Stimulated activated CD4-positive, alpha-beta T cell treated with anti-CD3 and anti-CD28 coated beads, Interleukin-1b, Interleukin-23, amount 100 ng/mL, for 4 hours (primary cell): ENCODE measurements around the gene NANS.

Experiments used
- DNase-seq, 2 donors: peaks; one replicate each; pipeline ENCODE4 v3.0.0-alpha.2; 2020; ENCODE audit warnings: low read depth in 2 of 2

The NANS gene

DNA sequence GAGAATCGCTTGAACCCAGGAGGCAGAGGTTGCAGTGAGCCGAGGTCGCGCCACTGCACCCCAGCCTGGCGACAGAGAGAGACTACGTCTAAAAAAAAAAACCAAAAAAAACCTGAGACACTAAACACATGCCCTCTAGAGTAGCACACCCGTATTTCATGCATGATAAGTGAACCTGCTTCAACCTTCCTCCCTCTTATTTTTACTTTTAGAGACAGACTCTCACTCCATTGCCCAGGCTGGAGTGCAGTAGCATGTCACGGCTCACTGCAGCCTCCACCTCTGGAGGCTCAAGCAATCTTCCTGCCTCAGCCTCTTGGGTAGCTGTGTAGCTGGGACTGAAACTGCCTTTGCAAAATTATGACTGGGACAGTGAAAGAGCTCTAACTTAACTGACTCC lies 17.6 kb upstream of the NANS start:
- no peak for DNase-seq

DNA sequence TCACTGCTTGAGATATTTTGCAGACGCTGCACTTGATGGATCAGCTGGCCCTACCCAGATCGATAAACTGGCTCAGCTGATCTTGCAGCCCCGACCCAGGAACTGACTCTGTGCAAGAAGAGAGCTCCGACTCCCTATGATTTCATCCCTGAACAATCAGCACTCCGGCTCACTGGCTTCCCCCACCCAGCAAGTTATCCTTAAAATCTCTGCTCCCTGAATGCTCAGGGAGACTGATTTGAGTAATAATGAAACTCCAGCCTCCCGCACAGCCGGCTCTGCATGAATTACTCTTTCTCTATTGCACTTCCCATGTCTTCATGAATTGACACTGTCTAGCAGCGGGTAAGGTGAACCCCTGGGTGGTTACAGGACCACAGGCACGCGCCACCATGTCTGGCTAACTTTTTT lies 16.9 kb upstream of the NANS start:
- no peak for DNase-seq

GRCh38 chr9:98040212-98040611 lies 16.3 kb upstream of the NANS start:
- DNase-seq: no peak

GRCh38 chr9:98043915-98044314 lies 12.6 kb upstream of the NANS start:
- no peak for DNase-seq

DNA sequence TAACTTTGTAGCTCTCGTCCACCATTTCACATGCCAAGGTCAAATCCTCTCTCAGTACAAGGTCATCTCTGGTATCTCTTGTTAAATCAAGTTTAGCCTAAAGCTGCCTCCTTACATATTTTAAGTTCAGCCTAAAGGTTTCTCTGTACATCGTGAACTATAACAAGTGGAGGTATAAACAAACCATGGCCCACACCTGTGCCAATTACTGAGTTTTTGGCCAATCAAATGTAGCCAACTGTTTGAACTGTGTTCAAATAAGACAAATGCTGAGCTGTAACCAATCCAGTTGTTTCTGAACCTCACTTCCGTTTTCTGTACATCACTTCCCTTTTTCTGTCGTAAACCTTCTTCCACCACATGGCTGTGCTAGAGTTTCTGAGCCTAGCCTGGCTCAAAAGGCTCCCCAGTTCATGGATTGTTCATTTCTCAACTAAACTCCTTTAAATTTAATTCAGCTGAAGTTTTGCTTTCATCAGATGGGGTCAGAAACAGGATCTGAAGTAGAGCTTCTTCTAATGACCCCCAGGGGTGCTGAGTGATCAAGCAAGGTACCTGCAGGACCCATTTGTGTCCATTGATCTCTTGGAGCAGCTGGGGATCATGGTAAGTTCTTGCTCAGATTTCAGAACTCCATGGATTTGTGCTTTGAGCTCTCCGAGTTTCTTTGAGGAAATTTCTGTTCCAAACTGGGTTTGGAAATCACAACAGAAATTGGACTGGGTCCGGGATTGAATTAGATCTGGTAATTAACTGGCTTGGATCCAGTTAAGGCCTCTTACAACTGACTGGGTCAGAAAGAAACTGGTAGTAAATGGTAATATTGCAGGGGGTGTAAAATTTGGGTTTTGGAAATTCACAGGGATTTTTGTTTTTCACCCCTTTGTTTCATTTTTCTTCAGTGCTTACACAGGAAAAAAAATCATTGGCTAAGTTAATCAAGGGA lies 11.0 kb upstream of the NANS start:
- peak in 1 of 2 donors; percentile 20 for DNase-seq

- no peak for DNase-seq
These were observed 10.4 kb upstream of the NANS start for GRCh38 chr9:98046180-98046543.

DNA sequence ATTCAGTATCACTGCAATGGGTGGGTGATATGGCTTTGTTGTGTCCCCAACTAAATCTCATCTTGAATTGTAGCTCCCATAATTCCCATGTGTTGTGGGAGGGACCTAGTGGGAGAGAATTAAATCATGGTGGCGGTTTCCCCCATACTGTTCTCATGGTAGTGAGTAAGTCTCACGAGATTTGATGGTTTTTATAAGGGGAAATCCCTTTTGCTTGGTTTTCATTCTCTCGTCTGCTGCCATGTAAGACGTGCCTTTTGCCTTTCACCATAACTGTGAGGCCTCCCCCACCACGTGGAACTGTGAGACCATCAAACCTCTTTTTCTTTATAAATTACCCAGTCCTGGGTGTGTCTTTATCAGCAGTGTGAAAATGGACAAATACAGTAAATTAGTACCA lies 9.5 kb upstream of the NANS start:
- DNase-seq: no peak

DNA sequence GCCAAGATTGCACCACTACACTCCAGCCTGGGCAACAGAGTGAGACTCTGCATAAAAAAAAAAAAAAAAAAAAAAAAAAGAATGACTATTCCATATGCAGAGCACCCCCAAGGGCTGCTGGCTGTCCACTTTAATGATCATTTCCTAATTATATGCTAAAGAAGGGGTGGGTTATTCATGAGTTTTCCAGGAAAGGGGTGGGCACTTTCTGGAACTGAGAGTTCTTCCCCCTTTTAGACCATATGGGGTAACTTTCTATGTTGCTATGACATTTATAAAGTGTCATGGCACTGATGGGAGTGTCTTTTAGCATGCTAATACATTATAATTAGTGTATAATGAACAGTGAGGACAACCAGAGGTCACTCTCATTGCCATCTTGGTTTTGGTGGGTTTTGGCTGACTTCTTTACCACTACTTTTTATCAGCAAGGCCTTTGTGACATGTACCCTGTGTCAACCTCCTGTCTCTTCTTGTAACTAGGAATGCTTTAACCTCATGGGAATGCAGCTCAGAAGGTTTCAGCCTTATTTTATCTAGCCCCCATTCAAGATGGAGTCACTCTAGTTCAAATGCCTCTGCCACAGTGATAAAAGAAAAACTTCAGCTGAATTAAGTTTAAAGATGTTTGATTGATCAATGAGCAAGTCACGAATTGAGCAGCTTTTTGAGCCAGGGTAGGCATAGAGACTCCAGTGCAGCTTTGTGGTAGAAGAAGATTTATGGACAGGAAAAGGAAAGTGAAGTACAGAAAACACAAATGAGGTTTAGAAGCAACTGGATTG lies 7.1 kb upstream of the NANS start:
- DNase-seq: no peak

GRCh38 chr9:98050351-98050750 lies 6.2 kb upstream of the NANS start:
- DNase-seq: no peak

DNA sequence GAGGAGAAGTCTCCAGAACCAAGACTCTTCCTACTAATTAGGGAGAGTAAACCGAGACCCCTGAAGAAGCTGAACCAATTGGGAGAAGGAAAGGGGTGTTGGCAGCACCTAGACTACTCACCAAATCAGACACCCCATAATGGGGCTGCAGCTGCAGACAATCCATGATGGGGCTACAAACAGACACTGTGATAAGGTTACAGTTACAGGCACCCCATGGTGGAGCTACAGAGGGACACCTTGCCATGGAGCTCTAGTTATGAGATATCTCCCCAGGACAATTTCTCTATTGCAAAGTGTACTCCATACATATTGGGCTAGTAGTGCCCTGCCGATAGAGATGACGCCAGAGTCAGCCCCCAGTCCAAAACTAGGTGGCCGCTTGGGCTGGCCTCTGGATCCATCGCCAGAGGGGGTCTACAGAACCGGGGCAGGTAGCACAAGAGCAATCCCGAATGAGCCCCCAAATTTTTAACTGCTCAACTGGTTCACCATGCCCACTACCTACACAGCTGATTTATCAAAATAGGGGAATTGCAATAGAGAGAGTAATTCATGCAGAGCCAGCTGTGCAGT lies 2.1 kb upstream of the NANS start:
- no peak for DNase-seq

DNA sequence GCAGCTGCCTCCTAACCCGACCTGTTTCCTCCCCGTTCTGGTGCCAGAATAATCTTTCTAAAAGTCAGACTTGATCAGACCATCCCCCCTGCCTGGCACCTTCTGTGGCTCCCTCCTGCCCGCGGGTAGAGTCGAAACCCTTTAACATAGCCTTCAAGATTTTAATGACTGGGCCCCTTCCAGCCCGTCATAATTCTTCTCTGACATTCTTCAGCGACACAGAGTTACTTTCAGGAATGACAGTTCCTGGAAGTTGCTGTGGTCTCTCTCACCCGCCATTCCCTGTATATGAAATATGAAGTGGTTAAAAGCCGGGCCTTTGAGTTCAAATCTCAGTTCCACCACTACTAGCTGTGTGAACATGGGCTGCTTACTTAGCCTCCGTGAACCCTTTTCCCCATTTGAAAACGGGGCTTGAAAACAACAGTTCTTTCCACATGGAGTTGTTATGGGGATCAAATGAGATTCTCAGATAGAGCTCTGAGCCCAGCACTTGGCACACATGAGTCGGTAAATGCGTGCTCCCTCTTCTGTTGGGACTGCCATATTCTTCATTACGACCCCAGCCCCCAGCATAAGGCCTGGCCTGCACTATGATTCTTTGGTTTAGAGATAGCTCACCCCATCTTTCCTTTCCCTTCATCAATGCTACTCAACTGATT lies 737 bp downstream of the NANS start:
- DNase-seq: peak in 1 of 2 donors; percentile 18

DNA sequence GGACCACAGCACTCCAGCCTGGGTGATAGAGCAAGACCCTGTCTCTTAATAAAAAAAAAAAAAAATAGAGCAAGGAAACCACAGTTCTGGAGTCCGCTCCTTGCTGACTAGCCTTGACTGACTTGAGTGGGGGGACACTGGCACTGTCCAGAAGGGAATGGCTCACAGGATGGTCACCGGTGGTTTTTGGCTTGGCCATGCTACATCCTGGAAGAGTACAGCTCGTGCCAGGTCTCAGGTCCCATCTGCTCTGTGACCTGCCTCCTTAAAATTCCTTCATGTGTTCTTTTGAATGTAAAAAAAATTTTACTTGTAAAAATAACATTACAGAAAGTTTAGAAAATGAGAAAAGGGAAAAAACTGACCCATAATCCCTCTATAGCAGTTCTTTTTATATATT lies 5.6 kb downstream of the NANS start:
- no peak for DNase-seq

GRCh38 chr9:98064623-98065392 lies 8.3 kb downstream of the NANS start:
- no peak for DNase-seq

GRCh38 chr9:98066235-98066634 lies 9.7 kb downstream of the NANS start:
- DNase-seq: no peak

DNA sequence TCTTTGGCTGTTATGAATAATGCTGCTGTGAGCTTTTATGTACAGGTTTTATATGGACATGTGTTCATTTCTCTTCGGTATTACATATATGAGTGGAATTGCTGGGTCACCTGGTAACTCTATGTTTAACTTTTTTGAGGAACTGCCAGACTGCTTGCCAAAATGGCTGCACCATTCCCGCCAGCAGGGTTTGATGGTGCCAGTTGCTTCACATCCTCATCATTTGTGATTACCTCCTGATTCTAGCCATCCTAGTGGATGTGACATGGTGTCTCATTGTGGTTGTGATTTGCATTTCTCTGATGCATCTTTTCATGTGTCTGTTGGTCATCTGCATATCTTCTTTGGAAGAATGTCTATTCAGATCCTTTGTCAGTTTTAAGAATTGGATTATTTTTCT lies 10.7 kb downstream of the NANS start:
- DNase-seq: no peak

GRCh38 chr9:98069551-98069950 lies 13.0 kb downstream of the NANS start:
- DNase-seq: no peak

DNA sequence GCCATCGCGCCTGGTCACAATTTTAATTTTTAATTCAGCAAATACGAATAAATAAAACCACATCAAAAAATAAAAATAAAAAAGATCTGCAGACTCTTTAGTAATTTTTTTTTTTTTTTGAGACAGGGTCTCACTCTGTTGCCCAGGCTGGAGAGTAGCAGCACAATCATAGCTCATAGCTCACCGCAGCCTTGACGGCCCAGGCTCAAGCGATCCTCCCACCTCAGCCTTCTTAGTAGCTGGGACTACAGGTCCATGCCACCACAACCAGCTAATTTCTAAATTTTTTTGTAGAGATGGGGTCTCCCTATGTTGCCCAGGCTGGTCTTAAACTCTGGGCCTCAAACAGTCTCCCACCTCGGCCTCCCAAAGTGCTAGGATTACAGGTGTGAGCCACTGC lies 14.2 kb downstream of the NANS start:
- no peak for DNase-seq

GRCh38 chr9:98071737-98072136 lies 15.2 kb downstream of the NANS start:
- no peak for DNase-seq

DNA sequence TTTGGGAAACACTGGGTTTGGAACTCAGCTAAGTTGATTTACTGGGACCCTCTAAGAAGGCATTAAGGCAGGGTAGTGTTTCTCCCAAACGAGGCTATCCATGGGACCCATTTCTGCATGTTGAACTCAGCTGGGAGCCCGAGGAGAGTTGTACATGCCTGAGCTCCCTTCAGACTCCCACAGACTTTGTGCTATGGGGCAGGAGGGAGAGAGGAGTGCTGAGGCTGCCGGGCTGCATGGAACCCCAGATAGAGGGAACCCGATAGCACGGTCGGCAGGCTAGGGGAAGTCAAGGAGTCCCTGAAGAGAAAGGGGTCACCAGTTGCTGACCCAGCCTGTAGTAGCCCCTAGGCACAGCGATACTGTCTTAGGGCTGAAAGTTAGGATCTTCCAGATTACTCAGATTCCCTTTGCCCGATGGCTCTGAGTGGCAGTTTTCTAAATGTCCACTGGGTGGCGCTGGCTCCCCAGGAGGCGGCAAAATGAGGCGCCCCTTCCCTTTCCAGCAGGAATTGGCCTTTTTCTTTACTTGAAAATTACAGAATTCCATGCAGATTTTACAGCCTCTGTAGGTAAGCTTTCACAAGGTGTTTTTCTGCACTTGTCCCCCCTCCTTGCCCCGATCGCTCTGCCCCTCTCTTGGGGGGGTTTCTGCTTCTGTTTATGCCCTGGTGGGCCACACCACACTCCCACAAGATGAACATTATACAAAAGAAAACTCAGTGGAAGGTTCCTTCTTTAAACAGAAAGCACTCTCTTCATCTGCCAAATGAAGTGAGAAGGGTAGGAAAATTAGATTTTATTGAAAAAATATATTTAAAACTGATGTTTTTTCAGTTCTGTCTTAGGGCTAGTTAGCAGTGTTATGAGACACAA lies 17.8 kb downstream of the NANS start:
- DNase-seq: peak; percentile 40 to 63

DNA sequence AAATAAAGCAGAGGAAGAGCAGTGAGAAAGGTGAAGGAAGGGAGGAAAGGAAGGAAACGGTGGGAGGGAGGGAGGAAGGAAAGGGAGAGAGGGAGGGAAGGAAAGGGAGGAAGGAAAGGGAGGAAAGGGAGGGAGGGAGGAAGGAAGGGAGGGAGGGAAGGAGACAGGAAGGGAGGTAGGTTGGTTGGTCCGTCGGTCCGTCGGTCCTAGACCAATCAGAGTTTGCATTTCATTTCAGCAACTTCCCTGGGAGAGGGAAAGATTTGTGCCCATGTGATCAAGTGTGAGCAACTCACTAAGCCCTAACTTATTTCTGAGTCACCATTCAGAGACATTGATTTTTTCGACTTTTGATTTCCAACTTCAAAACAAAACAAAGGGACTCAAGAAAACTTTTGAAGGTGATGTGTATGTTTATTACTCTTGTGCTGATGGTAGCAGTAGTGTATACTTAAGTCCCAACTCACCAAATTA lies 18.8 kb downstream of the NANS start:
- DNase-seq: no peak
